NCI-H2029 (cell line): Measurements from ENCODE around the gene TENM4.

Source experiments
- DNase-seq: peaks from one replicate; lab custom pipeline; 2025; lab: John Stamatoyannopoulos, UW

TENM4 gene

DNA sequence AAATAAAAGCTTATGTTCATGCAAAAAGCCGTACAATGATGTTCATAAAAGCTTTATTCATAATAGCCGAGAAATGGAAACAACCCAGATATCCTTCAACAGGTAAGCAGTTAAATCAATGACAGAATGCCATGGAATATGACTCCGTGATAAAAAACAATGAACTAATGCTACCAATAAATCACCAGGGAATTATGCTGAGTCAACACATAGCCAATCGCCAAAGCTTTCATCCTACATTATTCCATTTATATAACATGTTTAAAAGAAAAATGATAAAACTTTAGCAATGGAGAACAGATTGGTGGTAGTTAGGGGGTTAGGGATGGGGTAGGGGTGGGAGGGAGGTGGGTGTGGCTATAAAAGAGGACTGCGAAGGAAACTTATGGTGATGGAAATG, 356.4 kb downstream of the TENM4 start:
- DNase-seq, result no peak

DNA sequence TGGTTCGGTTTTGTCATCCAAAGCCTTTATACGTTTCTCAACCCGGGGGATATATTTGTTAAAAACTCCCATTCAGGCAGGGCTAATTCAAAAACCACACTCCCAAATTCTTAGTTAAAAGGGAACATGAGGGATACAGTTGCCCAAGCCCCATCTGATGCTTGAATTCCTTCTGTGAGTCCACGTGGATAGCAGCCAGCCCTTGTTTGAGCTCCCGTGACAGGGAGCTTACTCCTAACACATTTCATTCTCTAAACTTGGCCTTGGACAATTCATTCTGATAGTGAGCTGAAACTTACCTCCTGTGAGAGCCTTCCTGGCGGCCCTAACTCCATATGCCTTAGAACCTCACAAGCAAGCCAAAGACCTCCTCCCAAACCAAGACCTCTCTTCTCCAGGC, 357.5 kb downstream of the TENM4 start:
- no peak for DNase-seq

DNA sequence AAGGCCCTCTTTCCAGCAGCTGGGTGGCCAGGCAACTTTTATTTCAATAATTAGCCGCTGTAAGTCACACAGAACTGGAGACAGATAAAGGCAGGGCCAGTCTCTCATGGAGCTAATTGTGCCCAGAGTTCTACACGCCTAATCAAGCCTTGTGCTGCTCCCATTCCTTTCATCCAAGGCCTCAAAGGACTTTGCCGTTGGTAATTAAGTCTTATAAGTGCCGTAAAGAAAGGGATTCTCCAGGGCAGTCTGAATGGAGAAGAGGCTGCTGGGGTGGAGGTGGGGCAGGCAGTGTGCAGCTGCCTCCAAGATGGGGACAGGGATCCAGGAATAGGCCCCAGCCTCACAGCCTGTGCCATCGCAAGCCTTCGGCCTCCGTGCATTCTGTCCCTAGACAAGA, 357.9 kb downstream of the TENM4 start:
- no peak for DNase-seq

DNA sequence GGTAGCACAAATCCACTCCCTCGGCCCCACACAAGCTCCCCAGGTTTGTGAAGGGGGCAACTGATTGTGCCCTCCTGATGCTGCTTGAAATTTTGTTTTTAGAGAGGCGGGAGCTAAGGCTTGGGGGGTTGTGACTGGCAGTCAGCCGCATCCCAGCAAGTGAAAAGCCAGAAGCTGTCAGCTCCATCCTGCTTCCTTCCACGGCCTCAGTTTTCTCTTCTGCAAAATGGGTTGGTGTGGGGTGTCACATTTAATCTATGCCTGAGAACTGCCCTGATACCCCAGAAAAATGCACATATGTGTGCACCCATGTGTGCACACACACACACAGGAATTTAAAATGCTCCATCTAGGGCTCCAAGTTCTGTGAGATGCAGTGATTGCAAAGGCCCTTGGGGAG, 358.6 kb downstream of the TENM4 start:
- no peak for DNase-seq

DNA sequence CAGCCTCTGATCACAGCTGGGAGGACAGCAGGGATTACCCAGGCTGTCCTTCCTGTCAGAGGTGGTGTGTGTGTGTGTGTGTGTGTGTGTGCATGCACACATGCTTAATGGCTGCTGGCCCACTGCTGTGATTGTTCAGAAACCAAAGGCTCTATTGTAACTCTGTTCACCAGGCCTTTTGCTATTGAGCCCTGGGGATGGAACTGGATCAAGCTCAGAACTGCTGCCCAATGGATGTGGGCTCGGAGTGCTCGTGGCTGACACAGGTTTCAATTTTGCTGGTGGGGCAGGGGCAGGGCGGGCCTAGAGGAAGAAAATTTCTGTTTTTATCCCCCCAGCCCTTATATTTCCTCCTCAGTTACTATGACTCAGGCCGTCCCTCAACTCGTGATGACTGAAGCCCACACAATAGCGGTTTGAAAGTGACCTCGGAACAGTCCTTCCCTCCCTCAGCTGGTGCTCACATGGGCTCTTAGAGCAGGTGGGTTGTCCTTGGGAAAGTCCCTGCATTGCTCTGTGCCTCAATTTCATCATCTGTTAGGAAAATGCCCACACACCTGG, 359.3 kb downstream of the TENM4 start:
- no peak for DNase-seq

DNA sequence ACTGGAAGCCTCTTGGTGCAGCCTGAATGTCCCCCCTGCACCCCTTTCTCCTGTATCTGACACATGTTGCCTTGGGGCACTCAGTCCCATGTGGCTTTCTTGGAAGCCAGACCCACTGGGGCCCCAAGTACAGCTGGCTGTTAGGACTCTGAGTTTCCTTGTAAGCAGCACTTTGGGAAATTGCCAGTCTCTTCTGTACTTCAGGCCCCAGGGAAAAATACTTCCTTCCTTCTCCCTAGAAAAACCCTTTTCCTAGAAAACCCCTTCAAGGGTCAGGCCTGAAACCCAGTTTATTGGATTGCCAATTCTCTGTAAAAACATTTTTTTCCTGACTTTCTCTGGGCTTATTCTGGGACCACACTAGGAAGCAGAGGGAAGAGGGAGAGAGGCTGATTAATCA, 360.3 kb downstream of the TENM4 start:
- no peak for DNase-seq

DNA sequence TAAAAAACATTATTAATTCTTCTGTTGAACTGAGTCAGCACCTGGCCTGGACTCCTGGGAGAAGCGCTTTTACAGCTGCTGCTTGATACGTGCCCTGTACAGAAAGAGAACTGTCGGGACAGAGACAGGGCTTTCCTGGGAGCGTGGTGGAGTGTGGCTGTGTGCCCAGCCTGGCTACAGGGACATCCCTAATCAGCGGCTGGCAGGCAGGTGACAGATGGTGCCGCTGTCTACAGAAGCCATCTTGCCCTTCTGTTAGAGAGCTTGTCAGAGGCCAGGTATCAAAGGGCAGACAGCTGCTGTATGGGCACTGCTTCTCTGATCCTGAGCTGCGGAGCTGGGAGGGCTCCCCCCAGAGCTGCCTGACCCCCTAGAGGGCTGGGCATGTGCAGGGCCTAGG, 361.8 kb downstream of the TENM4 start:
- peak; percentile 55 for DNase-seq

DNA sequence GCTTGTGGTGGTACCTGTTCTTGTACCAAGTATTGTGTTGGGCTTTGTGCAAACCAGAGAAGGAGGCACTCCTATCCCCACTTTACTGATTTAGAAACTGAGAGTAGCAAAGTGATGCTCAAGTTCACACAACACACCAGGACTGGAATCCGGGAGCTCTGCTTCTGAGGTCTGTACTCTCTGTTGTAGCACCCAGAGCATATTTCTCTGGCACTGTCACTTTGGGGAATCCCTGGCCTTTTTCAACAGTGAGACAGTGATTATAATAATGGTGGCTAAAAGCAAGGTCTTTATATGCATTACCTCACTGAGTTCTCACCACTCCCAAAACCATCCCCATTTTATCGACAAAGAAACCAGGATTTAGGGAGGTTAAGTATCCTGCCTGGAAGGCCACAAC, 362.4 kb downstream of the TENM4 start:
- DNase-seq, result no peak

DNA sequence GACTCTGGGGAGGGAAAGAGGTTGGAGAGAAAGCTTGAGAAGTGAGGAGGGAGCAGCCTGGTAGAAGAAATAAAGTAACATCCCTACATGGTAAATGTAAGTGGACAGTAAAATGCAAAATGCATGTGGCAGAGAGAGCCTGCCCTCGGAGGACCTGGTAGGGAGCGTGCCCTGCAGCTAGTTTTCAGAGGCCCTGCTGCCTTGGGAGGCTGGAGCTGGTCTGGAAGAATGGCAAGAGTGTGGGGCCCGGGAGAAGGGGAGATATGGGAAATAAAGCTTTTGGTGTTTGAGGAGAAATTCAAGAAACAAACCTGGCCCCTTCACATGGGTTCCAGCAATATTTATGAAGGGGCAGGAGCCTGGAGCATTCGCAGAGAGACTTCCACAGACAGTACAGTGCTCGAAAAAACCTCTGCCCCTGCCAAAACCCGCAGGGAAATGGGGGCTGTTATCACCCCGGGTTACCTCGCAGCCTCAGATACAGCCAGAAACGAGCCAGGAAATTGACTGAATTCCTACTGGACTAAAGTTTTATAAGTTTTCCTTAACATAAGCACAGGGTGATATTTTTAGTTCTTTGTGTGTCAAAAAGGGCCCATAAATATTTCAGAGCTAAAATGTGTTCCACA, 363.0 kb downstream of the TENM4 start:
- DNase-seq, result no peak

DNA sequence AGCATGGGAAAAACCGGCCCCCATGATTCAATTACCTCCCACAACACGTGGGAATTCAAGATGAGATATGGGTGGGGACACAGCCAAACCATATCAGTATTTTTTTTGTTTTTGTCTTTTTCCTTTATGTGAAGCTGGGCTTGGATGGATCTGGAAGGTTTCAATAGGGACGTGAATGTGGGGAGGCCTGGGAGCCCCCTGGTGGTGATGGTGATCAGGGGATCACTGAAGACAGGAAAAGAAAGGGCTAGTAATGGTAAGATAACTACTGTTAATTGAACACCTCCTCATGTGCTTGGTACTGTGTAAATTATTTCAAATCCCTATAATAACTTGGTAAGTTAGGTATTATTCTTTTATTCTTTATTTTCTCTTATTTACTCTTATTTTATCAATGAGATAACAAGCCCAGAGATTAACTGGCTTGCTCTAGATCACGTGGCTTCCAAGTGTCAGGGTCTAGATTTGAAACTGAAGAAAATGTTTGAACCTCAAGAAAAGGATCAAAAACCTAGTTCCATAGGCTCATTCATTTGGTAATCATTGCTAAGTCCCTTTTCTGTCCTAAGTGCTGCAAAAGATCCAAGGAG, 364.2 kb downstream of the TENM4 start:
- no peak for DNase-seq

DNA sequence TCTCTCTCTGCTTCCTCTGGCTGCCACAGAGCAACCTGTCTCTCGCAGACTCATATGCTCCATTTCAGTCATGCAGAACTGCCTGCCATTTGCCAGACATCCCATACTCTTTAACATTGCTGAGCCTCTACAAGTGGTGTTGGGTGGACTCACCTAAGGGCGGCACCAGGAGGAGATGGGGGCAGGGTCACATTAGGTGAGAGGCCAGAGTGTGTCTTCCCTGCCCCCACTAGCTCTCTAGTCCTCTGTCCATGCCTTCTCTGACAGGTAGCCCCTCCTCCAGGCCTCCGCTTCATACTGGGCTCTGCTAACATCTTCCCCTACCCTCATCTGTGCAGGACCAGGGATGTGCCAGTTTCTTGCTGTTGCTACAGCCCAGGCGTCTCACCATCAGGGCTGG, 366.3 kb downstream of the TENM4 start:
- DNase-seq, result no peak

DNA sequence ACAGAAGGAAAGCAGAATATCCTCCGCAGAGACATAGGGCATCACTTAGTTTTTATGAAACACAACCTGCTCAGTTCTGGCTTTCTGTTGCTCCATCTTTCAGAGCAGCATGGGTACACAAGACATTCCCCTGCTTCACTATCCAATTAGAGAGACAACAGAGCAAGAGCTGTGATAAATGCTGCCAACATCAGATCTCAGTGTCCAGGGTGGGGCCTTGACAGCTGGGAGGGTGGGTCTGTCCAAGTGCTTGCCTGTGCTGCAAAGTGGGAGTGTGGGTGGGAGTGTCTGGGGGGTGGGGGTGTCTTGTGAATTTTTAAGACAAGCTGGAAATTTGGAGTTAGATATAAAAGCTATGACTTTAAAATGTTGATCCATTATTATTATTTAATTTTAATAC, 369.6 kb downstream of the TENM4 start:
- no peak for DNase-seq

DNA sequence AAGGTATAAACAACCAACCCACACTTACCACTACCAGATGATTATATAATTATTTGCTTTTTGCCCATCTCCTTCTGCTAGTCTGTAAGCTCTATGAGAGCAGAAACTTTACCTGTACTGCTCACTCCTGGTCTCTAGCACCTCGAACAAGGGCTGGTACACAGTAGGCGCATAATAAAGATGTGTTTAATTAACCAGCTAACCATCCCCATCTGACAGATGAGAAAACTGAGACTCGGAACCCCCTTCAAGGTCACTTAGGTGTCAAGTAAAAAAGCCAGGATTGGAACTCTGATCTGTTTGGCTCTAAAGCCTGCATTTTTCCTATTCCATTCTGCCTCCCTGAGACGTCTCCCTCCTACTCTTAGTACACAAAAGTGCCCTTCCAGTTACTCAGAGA, 370.3 kb downstream of the TENM4 start:
- DNase-seq, result no peak

DNA sequence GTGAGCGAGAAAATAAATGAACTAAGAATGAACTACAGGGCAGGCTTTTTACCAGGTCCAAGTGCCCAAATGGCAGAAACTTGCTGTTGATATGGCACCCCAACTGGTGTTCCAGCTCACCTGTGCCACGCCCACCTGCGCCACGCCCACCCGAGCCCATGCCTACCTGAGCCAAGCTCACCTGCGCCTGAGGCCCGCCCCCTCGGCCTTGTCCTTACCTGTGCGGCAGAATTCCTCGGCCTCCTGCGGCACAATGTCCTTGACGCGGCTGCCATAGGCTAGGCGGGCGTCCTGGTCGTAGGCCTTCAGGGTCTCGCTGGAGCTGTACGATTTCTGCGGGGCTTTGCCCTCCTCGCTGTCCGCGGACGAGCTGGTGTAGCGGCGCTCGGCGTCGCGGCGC, 371.3 kb downstream of the TENM4 start:
- no peak for DNase-seq

DNA sequence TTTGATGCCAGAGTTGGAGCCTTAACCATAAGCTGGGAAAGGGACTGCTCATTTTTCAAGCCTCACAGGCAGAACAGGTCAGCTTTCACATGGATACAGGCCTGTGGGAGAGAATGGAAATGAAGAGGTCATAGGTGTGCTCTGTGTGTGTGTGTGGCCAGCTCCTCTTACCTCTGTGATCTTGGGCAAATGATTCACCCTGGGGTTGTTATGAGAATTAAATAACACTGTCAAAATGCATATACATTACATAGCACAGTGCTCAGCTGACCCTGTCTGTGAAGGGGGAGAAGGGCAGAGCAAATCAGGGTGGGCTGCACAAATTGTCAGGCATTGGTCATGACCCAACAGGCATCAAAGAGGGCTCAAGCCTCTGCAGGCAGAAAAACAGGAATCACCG, 372.5 kb downstream of the TENM4 start:
- DNase-seq, result no peak

DNA sequence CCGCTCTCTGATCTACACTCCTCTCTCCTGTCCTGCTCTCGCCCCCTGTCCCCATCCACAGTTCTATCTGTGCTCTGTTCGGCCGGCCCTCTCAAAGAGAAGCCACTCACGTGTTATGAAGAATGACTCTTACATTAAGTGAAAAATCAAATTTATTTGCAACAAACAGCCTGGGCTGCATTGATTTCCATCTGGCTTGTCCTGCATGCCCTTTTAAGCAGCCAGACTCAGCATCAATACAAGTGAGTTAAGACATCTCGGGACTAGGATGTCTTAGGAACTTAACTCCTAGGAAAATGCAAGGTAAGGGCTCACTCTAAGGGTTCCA, 373.5 kb downstream of the TENM4 start:
- DNase-seq, result no peak

DNA sequence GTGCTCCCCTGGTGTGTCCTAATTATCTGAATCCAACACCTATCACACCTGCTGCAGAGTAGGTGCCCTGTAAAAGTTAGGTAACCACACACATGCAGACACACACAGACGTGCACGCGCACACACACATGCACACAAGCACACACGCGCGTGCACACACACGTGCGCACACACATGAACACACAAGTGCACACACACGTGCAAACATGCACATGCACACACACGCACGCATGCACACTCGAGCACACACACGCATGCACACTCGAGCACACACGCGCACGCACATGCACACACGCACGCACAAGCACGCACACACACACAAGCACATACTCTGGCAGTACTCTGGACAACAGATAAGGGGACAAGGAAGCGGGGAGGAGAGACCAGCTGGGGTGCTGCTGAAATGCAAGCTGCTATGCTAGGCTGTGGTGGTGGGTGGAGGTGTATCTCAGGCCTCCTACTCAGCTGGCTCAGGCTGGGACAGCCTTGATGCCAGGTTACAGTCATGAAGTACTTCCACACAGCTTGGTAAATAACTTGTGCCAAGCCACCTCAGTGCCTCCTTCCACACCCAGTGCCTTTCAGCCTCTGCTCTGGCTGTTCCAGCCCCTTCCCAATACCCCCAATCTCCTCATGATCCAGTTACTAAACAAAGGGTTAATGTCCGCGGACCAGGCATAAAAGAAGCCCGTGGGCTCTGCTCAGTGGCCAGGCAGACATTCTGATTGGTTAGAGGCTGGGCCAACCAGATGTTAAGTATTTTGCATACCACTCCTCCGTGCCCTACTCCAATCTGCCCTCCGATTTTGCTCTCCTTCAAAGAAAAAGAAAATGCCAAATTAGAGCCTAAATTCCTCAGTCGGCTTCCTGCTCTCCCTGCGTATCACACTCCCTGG, 374.1 kb downstream of the TENM4 start:
- no peak for DNase-seq

DNA sequence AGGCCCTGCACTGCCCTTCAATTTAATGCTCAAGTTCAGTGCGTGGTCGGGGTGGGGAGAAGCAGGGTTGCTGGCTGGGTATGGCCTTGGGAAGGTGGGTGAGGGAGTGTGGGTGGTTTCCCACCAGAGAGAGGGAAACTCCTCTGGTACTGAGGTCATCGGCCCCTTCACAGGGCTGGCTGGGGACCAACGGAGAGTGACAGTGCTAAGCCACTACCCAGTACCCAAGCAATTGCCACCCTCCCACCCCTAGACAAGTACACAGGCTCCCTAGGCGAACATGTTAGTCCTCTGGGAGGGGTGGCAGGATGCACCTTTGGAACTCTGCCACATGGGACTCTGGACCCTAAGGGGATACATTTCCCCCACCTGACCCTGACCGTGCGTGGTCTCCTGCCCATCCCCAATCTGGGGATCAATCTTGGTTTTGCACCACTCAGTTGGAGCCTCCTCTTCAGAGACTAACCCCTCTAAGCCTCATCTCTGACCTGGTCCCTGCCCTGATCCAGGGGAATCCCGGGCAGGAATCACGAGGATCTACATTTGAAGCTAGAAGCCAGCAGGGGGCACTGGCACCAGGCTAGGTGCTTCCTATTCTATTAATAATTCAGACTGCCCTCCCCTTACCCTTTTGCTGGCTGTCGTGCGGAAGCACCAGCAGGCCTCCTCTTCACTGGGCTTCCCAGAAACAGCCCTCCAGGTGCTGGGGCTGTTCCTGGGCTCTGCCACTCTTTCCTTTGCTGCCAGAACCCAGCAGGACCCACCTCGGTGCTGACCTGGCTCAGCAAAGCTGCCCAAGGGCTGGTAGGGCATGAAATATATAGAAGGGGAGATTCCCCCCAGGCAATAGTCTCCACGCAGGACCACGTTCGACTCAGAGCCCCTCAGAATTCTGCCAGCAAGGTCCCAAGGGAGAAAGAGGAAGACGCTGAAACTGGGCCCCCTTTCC, 377.7 kb downstream of the TENM4 start:
- no peak for DNase-seq

DNA sequence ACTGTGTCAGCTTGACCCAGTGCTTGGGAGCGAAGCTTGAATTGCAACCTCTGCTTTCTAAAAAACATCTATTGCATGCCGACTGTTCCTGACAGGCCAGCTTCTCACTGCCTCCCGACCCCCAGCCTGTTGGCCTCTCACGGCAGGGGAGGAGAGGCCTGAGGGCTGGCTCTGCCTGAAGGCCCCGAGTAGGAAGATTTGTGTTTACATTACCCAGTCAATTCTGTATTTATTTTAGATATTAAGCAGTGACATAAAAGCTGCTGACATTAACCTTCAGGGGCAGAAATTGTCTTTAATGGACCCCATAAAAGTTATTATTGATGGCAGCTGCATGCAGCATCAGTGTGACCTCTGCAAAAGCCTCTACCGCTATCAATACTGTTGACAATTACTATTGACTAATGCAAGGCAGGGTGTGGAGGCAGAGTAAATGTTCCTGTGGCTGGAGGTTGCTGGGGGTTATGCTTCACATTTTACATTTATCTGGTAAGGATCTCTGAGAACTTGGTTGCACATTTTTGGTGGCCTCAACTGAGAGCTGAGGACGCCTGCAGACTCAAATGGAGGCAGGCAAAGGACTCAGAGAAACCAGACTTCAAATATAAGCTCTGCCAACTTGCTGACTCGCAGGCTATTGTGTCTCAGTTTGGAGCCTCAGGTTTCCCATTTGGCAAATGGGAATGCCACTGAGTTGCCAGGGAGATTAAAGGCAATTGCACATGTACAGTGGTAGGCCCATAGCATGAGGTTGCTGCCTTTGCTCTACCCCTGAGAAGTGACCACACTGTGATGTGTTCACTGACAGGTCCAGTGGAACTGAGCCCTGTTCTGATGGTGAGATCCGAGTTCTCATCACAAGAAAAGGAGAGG, 380.5 kb downstream of the TENM4 start:
- DNase-seq, result no peak

DNA sequence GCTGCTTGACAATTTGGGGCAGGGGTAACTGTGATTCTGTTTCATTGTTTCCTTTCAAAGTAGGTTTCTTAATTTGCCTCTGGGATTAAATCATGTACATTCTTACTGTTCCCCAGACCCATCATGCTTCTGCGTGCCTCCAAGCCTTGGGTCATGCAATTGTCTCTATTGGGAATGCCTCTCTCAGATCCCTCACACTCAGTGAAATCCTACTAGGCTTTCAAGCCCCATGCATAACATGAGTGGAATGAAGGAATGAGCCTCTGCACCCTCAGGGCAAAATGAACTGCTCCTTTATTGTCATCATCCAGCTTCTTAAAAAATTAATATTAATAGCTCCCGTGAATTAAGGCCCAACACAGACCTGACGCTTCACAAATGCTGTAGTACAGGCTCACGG, 381.7 kb downstream of the TENM4 start:
- DNase-seq, result no peak
